Measurements from ENCODE around the gene DOK3.

DNA sequence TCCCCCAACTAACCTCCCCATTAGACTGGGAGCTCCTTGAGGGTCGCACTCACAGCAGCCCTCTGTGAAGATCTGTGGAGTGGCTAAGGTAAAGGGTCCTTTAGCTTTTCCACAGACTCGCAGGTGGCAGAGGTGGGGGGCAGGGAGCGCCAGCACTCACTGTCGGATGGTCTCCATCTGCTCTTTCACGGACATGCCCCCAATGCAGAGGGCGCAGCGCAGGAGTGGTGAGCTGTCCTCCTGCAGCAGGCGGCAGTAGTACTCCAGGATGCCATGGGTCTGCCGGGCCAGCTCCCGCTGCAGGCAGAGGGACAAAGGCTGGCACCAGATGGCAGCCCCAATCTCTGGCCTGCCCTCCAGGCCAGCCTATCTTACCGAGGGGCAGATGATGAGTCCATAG, 4.9 kb upstream of the DOK3 start:
- TF ChIP-seq POLR2AphosphoS5 (IDR thresholded peaks at IDR 0.05) (no peak), POLR2A (IDR thresholded peaks at IDR 0.05) (no peak)
- TF ChIP-seq, protein P1, sequence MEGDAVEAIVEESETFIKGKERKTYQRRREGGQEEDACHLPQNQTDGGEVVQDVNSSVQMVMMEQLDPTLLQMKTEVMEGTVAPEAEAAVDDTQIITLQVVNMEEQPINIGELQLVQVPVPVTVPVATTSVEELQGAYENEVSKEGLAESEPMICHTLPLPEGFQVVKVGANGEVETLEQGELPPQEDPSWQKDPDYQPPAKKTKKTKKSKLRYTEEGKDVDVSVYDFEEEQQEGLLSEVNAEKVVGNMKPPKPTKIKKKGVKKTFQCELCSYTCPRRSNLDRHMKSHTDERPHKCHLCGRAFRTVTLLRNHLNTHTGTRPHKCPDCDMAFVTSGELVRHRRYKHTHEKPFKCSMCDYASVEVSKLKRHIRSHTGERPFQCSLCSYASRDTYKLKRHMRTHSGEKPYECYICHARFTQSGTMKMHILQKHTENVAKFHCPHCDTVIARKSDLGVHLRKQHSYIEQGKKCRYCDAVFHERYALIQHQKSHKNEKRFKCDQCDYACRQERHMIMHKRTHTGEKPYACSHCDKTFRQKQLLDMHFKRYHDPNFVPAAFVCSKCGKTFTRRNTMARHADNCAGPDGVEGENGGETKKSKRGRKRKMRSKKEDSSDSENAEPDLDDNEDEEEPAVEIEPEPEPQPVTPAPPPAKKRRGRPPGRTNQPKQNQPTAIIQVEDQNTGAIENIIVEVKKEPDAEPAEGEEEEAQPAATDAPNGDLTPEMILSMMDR (IDR thresholded peaks at IDR 0.05) = no peak
